ENCODE measurements around the gene TMEM234. TPM values are rescaled to one million over a fixed set of nuclear protein-coding genes. Genes with fewer than 3 reads are reported as not detected.

Gene TMEM234
- total and polyA plus RNA-seq, 5 experiments from 2014 or later, result 2.1 to 26.4 (median 4.9) TPM

DNA sequence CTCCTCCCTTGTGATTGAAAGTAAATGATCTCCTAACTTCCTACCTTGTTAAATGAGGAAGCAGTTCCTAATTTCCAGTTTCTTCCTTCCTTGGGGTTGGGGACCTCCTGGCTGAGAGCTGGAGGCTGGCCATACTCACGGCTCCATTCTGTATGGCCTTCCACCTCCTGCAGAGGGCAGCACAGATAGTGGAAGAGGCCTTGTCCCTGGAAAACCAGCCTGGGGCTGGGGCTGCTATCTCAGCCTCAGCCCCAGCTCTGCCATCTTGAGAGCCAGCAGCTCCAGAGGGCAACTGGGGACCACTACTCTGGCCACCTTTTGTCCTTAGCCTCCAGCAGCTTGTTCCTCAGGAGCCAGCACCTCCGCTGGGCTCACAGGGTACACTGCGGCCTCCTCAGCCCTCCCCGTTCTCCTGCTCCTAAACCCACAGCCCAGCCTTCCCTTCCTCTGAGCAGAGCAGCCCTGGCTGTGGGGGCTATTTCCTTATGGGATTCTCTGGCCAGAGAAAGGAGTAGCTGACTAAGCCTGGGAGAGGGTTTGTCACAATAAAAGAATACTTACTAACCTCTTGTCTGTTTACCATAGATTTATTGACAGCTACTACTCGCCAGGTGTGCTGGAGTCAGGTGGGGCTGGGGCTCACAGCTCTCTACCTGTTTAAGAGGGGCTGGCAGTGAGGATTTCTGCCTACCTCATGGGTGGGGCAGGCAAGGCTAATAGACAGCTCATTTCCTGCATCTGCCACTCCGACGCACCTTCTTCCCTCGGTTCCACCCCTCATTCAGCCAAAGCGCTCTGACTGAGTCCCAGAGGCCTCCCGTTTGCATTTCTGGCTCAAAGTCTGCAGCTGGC, 6.3 kb downstream of the TMEM234 start:
- Mint-ChIP-seq H3K27me3 (no peaks in the 10 kb centered on the region), H3K27ac (peak overlapping the region in 6 of 10 donors; percentile 22 to 80 (median 55)), H3K36me3 (peaks cover 0 to 29% (median 3%) of the 10 kb centered on the region in 3 donors), H3K4me1 (peaks cover 7 to 22% (median 16%) of the 10 kb centered on the region in 4 donors), H3K9me3 (no peaks in the 10 kb centered on the region), H3K4me3 (no peak overlapping the region)
- ATAC-seq (peak; percentile 90 to 92), DNase-seq (peak; percentile 34 to 76 (median 46))
- POLR2A ChIA-PET, result interaction anchor here (0.6 to 4.0 kb wide), 20 partner anchors 10 to 144 kb away, joined by 3 to 17 read pairs (median 4); partner anchors contain the start of genes CCDC28B, HDAC1, IQCC and KPNA6

DNA sequence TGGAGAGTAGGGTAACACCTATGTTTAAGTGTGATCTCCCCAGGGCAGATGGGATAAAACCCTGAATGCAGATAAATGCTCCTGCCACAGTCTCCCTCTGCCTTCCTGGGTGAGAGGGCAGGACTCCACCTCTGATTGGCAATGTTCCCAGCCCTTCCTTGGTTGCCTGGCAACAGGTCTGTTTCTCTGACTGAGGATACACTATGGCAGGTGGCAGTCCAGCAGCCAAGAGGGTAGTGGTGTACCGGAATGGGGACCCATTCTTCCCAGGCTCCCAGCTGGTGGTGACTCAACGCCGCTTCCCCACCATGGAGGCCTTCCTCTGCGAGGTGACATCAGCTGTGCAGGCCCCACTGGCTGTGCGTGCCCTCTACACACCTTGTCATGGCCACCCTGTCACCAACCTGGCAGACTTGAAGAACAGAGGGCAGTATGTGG, 13.2 kb downstream of the TMEM234 start, which contains the start of gene DCDC2B:
Gene DCDC2B, plus strand, starts transcription at position 199 of the 438 bp plus-strand sequence. Its CDS starts 5 bp downstream, at position 204.
- POLR2A ChIA-PET, result interaction anchor here (1.4 kb wide), 1 partner anchor 11 kb away, joined by 4 read pairs; no protein-coding TSS in a partner anchor
- no peak for ATAC-seq
- no peak within 1 kb of the TSS for H3K4me3 Mint-ChIP-seq
- H3K9me3 Mint-ChIP-seq, result no peaks in the 10 kb centered on the region
- H3K27me3 Mint-ChIP-seq, result no peaks in the 10 kb centered on the region
- peak within 1 kb of the TSS in 5 of 10 donors; percentile 44 to 72 (median 50) for H3K27ac Mint-ChIP-seq
- no peak for DNase-seq
- peaks cover 6 to 22% (median 12%) of the 10 kb centered on the region in 4 donors for H3K4me1 Mint-ChIP-seq
- H3K36me3 Mint-ChIP-seq, result no peaks in the 10 kb centered on the region

DNA sequence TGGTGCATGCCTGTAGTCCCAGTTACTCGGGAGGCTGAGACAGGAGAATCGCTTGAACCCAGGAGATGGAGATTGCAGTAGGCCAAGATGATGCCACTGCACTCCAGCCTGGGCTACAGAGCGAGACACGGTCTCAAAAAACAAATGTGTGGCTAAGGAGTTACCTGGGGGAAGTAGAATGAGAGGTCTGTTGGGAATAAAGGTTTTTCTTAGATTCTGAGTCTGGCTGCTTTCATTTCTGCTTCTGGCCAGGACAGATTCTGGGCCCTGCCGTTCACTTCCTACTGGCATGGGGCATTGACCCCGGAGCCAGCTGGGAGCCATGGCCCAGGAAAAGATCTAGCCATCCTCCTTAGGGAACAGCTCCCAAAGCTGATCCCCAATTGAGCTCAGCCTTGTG, 13.7 kb downstream of the TMEM234 start:
- Mint-ChIP-seq H3K36me3 (peaks cover 0 to 1% (median 0%) of the 10 kb centered on the region in 3 donors), H3K27me3 (no peaks in the 10 kb centered on the region), H3K4me3 (no peak overlapping the region), H3K9me3 (no peaks in the 10 kb centered on the region), H3K27ac (peak overlapping the region in 2 of 10 donors; percentile 42 to 60), H3K4me1 (peaks cover 7 to 26% (median 13%) of the 10 kb centered on the region in 4 donors)
- POLR2A ChIA-PET, result interaction anchor here (1.4 to 1.5 kb wide), 2 partner anchors 11 to 29 kb away, joined by 4 read pairs; partner anchors contain the start of gene TXLNA
- no peak for ATAC-seq
- no peak for DNase-seq

DNA sequence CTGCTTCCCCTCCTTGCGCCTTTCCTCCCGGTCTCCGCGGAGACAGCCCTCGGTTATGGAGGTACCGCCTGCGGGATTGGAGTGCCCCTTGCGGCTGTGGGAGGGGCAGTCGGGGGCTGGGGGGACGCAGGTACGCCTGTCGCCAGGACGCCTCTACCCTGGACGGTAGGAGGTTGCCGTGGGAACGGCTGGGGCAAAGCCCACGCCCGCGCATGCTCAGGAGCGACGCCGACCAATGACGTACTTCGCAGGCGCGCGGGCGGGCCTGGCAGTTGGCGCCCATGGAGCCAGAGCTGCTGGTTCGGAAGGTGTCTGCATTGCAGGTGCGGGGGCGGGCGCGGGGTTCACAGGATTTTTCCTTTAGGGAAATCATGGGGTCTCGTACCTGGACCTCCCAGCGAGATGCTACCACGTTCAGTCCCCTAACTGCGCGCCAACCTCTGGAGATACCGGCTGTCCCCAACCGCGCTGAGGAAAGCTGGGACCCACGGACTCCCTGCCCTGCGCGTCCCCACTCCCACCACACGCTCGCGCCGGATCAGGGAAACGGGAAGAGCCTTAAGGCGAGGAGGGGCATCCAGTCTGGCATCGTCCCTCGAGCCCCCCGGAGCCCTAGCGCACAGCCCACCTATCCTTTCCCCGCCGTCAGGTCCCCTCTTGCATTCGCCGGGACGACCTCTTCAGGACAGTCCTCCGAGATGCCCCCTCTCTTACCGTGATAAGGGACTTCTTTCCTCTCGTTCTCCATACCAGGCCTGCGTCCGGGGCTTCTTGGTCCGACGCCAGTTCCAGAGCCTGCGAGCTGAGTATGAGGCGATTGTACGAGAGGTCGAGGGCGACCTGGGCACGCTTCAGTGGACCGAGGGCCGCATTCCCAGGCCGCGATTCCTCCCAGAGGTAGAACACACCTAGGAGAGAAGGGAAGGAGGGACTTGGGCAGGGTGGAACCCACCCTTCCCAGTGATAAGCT, 16.5 kb downstream of the TMEM234 start, which contains the start of gene IQCC:
Gene IQCC, plus strand, starts transcription at position 271 of the 970 bp plus-strand sequence. Its CDS starts 11 bp downstream, at position 282.
- peak within 1 kb of the TSS; percentile 53 to 97 (median 93) for H3K27ac Mint-ChIP-seq
- POLR2A ChIA-PET, result interaction anchor here (0.5 to 3.0 kb wide), 15 partner anchors 8 to 134 kb away, joined by 3 to 16 read pairs (median 4); partner anchors contain the start of genes KPNA6, MARCKSL1 and TXLNA
- DNase-seq, result peak; percentile 77 to 92 (median 85)
- H3K9me3 Mint-ChIP-seq, result no peaks in the 10 kb centered on the region
- H3K27me3 Mint-ChIP-seq, result no peaks in the 10 kb centered on the region
- H3K4me1 Mint-ChIP-seq, result peaks cover 18 to 38% (median 31%) of the 10 kb centered on the region in 4 donors
- H3K36me3 Mint-ChIP-seq, result peaks cover 0 to 4% (median 0%) of the 10 kb centered on the region in 3 donors
- ATAC-seq, result peak; percentile 69 to 74
- H3K4me3 Mint-ChIP-seq, result peak within 1 kb of the TSS; percentile 84 to 92 (median 87)

DNA sequence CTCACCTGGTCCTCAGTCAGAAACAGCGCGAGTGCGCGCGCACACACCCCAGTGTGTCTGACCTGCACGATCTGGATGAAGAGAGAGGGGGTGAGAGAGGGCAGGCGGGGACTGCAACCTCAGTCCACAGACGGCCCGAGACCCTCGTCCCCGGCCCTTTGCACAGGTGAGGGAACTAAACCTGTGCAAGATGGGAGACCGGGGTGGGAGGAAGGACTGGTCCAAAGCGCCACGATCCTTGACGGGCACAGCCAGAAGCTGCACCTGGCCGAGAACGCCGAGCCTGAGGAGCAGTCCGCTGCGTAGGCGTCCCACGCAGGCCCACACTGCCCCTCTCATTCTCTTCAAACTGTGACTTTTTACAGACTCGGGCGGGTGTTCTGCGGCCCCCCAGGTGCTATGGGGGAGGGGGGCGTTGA, 17.2 kb downstream of the TMEM234 start:
- peaks cover 0 to 4% (median 0%) of the 10 kb centered on the region in 3 donors for H3K36me3 Mint-ChIP-seq
- ATAC-seq, result no peak
- no peaks in the 10 kb centered on the region for H3K9me3 Mint-ChIP-seq
- POLR2A ChIA-PET, result interaction anchor here (0.5 to 3.0 kb wide), 13 partner anchors 8 to 131 kb away, joined by 3 to 16 read pairs (median 4); partner anchors contain the start of genes KPNA6, MARCKSL1 and TXLNA
- H3K4me1 Mint-ChIP-seq, result peaks cover 22 to 42% (median 38%) of the 10 kb centered on the region in 4 donors
- peak overlapping the region; percentile 50 to 92 (median 87) for H3K4me3 Mint-ChIP-seq
- H3K27me3 Mint-ChIP-seq, result no peaks in the 10 kb centered on the region
- peak overlapping the region in 8 of 10 donors; percentile 80 to 97 (median 93) for H3K27ac Mint-ChIP-seq
- DNase-seq, result no peak

DNA sequence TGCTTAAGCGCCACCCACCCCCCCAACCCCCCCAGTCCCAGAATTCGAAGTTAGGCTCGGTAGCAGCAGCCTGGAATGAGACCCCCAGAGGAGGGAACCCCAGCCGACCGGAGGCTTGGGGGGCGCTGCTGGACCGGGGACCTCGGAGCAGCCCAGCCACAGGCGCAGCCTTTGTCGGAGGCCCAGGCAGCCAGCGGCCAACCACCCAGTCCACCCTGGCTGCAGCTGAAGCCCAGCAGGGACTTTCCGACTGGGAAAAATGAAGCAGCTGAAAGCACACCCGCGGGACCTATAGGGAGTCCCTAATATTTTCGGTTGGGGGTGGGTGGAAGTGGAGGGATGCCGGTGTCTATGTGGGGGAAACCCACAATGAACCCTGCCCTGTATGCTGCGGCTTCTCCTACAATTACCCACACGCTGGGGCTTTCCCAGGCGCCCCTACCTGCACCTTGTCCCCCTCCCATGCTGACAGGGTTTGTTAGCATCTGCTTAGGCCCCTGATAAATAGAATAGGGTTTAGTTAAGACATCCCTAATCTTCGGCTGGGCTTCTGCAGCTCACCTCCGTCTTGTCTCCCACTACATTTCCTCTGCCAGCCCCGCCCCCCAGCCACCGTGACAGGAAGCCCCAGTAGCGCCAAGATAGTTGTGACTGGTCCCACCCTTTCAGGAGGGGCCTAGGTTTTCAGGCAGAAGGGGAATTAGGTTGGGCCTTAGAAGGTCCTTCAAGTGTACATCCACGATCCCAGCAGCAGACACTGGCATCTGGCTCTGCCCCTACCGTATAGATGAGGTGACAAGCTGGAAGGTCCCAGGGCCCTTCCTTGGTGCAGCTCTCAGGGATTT, 20.9 kb downstream of the TMEM234 start:
- H3K4me1 Mint-ChIP-seq, result peaks cover 33 to 60% (median 56%) of the 10 kb centered on the region in 4 donors
- peak overlapping the region; percentile 89 to 98 (median 94) for H3K27ac Mint-ChIP-seq
- H3K9me3 Mint-ChIP-seq, result no peaks in the 10 kb centered on the region
- H3K27me3 Mint-ChIP-seq, result no peaks in the 10 kb centered on the region
- POLR2A ChIA-PET, result interaction anchor here (0.5 to 2.5 kb wide), 17 partner anchors 11 to 889 kb away, joined by 3 to 23 read pairs (median 4); partner anchors contain the start of genes BSDC1, LCK, MARCKSL1 and TXLNA
- peaks cover 0 to 12% (median 1%) of the 10 kb centered on the region in 3 donors for H3K36me3 Mint-ChIP-seq
- peak overlapping the region; percentile 86 to 97 (median 95) for H3K4me3 Mint-ChIP-seq
- ATAC-seq (peak; percentile 68 to 70), DNase-seq (peak; percentile 64 to 90 (median 76))

DNA sequence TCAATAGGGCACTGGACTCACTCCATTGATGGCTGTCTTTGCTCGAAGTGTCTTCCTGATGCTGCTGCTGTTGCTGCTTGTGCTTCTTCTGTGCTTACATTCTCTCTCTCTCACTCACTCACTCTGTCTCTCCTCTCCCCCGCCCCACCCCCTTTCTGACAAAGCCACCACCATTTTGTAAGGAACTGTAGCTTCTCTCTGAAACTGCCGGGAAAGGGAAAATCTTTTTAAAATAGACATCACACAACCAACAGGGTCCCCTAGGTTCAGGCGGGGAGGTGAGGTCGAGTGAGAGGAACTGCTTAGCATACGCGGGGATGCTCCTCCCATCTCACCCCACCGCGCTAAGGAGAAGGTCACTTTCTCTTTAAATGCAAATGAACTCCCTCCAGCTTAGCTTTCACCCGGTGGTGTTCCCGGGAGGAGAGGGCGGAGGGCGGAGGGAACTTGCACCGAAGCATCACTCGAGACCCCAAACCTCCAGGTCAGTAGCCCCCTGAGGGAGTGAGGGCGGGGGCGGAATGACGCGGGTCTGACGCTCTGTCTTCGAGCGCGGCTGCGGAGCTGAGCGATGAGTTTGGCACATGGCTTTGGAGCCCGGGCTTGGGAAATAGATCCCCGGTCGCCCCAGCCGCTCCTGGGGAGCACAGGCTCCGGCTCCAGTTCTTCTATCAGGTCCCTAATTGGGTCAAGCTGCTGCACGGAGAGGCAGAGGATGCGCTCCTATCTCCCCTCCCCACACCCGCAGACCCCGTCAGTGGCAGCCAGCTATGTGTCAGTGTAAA, 21.7 kb downstream of the TMEM234 start, which contains the start of gene CCDC28B:
Gene CCDC28B, plus strand, starts transcription at position 370 of the 785 bp plus-strand sequence. CDS start 1,341 bp downstream, outside the sequence.
- ATAC-seq (peak; percentile 54 to 56), DNase-seq (peak; percentile 34 to 74 (median 63))
- Mint-ChIP-seq H3K4me3 (peak within 1 kb of the TSS; percentile 86 to 97 (median 95)), H3K4me1 (peaks cover 35 to 60% (median 59%) of the 10 kb centered on the region in 4 donors), H3K27me3 (no peaks in the 10 kb centered on the region), H3K27ac (peak within 1 kb of the TSS; percentile 89 to 98 (median 94)), H3K9me3 (no peaks in the 10 kb centered on the region), H3K36me3 (peaks cover 0 to 17% (median 2%) of the 10 kb centered on the region in 3 donors)
- POLR2A ChIA-PET, result interaction anchor here (0.5 to 2.5 kb wide), 16 partner anchors 11 to 759 kb away, joined by 3 to 23 read pairs (median 4); partner anchors contain the start of genes BSDC1, LCK, MARCKSL1 and TXLNA

DNA sequence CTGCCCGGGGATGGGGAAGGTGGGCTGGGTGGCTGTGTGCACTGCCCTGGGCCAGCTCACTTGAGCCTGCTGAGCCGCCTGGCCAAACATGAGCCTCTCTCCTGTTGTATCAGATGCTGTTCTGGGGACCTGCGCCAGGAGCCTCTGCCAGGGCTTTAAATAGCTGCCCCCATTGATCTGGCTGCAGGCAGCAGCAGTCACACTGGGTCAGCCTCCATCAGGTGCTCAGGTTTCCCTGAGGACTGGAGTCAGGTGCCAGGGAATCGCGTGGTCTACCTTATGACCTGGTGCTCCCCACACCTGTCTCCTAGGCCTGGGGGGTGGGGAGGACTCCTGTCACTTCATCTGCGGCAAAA, 22.5 kb downstream of the TMEM234 start:
- POLR2A ChIA-PET, result interaction anchor here (1.0 to 2.4 kb wide), 5 partner anchors 15 to 92 kb away, joined by 3 to 23 read pairs (median 3); partner anchors contain the start of genes HDAC1 and TXLNA
- Mint-ChIP-seq H3K27ac (peak overlapping the region in 9 of 10 donors; percentile 89 to 98 (median 95)), H3K4me3 (peak overlapping the region in 9 of 10 donors; percentile 86 to 97 (median 95)), H3K36me3 (peaks cover 0 to 24% (median 2%) of the 10 kb centered on the region in 3 donors), H3K27me3 (no peaks in the 10 kb centered on the region), H3K4me1 (peaks cover 39 to 65% (median 63%) of the 10 kb centered on the region in 4 donors), H3K9me3 (no peaks in the 10 kb centered on the region)
- no peak for ATAC-seq
- no peak for DNase-seq

DNA sequence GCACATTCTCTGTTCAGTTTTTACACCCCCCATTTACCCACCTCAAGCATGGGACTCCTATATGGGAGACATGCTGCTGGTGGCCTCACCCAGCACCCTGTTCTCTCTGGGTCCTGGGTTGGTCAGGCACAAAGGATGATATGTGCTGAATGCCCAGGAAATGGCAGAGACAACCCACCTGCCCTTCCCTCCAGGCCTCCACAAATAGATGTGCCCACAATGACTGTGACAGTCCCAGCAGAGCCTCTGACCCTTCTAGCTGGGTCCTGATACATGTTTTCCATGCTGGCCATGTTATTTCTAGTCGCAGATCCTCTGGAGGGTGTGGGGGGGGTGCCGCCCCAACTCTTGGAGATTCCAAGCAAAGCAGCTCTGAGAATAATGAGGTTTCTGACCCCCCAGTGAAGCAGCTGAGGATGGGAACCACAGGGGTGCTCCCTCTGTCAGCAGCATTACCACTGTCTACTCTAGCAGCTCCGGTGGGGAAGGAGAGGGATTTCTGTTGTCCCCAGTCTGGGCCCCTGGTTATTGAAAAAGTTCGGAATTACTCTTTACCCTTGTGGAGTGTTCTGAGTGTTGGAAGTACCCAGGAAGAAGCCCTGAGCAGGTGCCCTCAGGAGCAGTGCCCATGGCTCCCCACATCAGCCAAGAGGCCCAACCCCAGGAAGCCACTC, 23.0 kb downstream of the TMEM234 start:
- Mint-ChIP-seq H3K36me3 (peaks cover 1 to 29% (median 7%) of the 10 kb centered on the region in 3 donors), H3K9me3 (no peaks in the 10 kb centered on the region), H3K27me3 (no peaks in the 10 kb centered on the region), H3K4me3 (peak overlapping the region in 4 of 10 donors; percentile 18 to 47 (median 32)), H3K27ac (peak overlapping the region in 5 of 10 donors; percentile 16 to 98 (median 53)), H3K4me1 (peaks cover 39 to 70% (median 60%) of the 10 kb centered on the region in 4 donors)
- ATAC-seq, result no peak
- no peak for DNase-seq
- POLR2A ChIA-PET, result interaction anchor here (1.1 to 1.7 kb wide), 2 partner anchors 19 to 93 kb away, joined by 3 to 4 read pairs; partner anchors contain the start of gene HDAC1
